Activated naive CD8-positive, alpha-beta T cell treated with anti-CD3 and anti-CD28 coated beads for 36 hours (primary cell): Measurements from ENCODE around the gene HTR2A. TPM values are rescaled to one million over a fixed set of nuclear protein-coding genes. Genes with fewer than 3 reads are reported as not detected.

Experiments
- DNase-seq: peaks from one replicate; pipeline ENCODE4 v3.0.0; 2021
- H3K27ac Mint-ChIP-seq: one replicate; pipeline ENCODE4 v1.8.0; 2022; ENCODE audit warnings: mild to moderate bottlenecking, moderate library complexity, mixed read lengths
- H3K27me3 Mint-ChIP-seq: one replicate; pipeline ENCODE4 v1.8.0; 2022; ENCODE audit warnings: mild to moderate bottlenecking, mixed read lengths
- H3K36me3 Mint-ChIP-seq: one replicate; pipeline ENCODE4 v1.8.0; 2021; ENCODE audit warnings: mild to moderate bottlenecking, mixed read lengths
- H3K4me1 Mint-ChIP-seq: one replicate; pipeline ENCODE4 v1.8.0; 2021; ENCODE audit warnings: mixed read lengths
- H3K4me3 Mint-ChIP-seq: one replicate; pipeline ENCODE4 v1.8.0; 2022; ENCODE audit warnings: mild to moderate bottlenecking, moderate library complexity, mixed read lengths
- H3K9me3 Mint-ChIP-seq: one replicate; pipeline ENCODE4 v1.8.0; 2022; ENCODE audit warnings: mixed read lengths
- total RNA-seq, 2 experiments: library from RNA; stranded (reverse); gene quantifications; one replicate each; pipeline ENCODE4 v1.2.3, GENCODE V29; 2021

Gene HTR2A
- total RNA-seq, 2 experiments from 2014 or later: not detected

DNA sequence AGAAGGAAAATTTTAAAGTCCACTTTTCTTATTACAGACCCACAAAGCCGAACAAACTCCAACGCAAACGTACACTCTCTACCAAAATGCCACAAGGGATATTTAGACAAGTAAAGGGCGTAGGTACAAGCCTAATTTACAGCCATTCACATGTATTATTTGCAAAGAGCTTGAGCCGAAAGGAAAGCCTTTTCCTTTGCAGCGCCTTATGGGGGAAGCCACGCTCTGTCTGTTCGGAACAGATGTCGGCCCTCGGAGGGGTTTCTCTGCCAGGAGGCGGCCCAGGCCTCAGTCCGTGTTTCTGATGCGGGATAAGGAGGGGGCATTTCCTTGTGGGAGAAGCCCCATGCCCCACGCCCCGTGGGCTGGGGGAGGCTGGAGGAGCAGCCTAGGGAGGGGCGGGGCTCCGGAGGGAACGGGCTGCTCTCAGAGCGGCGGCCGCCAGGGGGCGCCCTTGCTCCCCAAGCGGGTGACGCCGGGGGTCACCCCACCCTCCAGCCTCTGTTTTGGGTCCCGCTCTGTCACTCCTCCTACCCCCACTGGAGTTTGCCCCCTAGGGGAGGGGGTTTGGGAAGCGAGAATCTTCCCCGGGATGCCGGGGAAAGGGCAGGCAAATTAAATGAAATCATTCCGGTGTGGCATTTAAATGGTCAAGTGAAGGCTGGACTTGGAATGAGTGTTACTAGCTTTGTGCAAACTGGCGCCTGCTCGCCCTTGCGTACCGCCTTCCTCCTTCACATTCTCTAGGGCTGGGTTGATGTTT is 2.9 kb downstream of the HTR2A start:
- Mint-ChIP-seq H3K36me3 (no peaks in the 10 kb centered on the region), H3K27ac (no peak overlapping the region), H3K27me3 (peaks cover 69% of the 10 kb centered on the region), H3K9me3 (no peaks in the 10 kb centered on the region), H3K4me1 (peaks cover 23% of the 10 kb centered on the region), H3K4me3 (peak overlapping the region; percentile 73)
- peak; percentile 75 for DNase-seq

DNA sequence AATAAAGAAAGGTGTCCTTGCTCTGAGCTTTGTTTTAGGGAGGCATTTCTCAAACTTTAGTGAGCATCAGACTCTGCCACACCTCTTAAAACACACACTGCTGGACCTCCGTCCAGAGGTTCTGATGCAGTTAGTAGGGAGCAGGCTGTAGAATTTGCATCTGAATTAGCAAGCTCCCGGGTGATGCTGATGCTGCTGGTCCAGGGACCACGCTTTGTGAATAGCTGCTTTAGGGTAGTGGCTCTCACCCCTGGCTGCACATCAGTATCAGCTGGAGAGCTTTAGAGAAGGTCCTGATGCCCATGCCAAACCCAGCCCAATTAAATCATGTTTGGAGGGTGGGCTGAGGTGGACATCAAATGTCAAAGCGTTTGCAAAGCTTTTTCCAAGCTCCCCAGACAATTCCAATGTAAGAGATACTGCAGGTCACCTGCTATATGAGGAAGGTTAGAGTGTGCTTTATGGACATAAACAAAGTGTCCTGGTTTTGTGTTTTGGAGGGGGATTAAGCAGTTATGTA is 3.6 kb downstream of the HTR2A start:
- Mint-ChIP-seq H3K4me3 (peak overlapping the region; percentile 73), H3K9me3 (no peaks in the 10 kb centered on the region), H3K36me3 (no peaks in the 10 kb centered on the region), H3K27ac (no peak overlapping the region), H3K4me1 (peaks cover 23% of the 10 kb centered on the region), H3K27me3 (peaks cover 74% of the 10 kb centered on the region)
- DNase-seq: no peak

DNA sequence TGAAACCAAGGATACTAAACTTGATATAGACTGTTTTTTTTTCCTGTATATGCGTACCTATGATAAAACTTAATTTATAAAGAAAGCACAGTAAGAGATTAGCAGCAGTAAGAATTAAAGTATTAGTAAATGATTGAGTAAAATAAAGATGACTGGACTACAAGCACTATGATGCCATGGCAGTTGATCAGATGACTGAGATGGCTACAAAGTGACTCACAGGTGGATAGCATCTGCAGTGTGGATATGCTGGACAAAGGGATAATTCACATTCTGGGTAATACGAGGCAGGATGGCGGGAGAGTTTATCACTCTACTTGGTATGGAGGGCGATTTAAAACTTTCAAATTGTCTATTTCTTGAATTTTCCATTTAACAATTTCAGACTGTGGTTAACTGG is 11.8 kb downstream of the HTR2A start:
- no peak for DNase-seq
- Mint-ChIP-seq H3K9me3 (no peaks in the 10 kb centered on the region), H3K27ac (no peak overlapping the region), H3K4me3 (no peak overlapping the region), H3K27me3 (peaks cover 51% of the 10 kb centered on the region), H3K36me3 (no peaks in the 10 kb centered on the region), H3K4me1 (no peaks in the 10 kb centered on the region)

DNA sequence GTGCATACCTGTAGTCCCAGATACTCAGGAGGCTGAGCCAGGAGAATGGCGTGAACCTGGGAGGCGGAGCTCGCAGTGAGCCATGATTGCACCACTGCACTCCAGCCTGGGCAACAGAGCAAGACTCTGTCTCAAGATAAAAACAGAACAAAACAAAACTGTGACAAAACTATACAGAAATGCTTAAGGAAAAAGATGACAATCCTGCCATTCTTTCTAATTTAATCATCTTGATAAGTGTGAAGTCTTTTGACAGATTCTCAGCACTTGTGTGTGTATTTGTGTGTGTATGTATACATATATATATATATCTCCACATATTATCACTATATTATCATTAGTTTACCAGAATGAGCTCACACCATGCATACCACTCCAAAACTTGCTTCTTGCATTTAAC is 12.3 kb downstream of the HTR2A start:
- peaks cover 50% of the 10 kb centered on the region for H3K27me3 Mint-ChIP-seq
- DNase-seq: no peak
- no peak overlapping the region for H3K4me3 Mint-ChIP-seq
- no peak overlapping the region for H3K27ac Mint-ChIP-seq
- H3K36me3 Mint-ChIP-seq: no peaks in the 10 kb centered on the region
- no peaks in the 10 kb centered on the region for H3K4me1 Mint-ChIP-seq
- H3K9me3 Mint-ChIP-seq: no peaks in the 10 kb centered on the region

DNA sequence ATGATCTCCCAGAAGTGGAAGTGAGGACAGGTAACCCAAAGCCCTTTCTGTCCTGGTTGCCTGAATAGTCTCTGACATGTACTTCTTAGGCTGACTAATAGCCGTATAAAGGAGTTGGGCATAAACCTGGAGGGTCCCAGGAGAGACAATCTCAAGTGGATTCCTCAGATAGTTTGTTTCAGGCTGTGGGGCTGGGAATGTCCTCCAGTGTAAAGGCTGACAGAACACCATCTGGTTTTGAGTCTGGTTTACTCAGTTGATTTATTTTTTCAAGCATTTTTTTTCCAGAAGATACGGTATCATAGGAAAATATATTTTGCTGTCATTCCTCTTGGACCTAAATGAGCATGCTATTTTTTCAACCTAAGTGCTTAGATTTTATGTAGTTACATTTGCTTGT is 15.2 kb downstream of the HTR2A start:
- DNase-seq: no peak
- H3K27ac Mint-ChIP-seq: no peak overlapping the region
- no peaks in the 10 kb centered on the region for H3K36me3 Mint-ChIP-seq

GRCh38 chr13:46874006-46874405 is 22.8 kb downstream of the HTR2A start:
- Mint-ChIP-seq H3K4me3 (no peak overlapping the region), H3K36me3 (no peaks in the 10 kb centered on the region), H3K9me3 (no peaks in the 10 kb centered on the region), H3K27me3 (peaks cover 25% of the 10 kb centered on the region), H3K4me1 (no peaks in the 10 kb centered on the region), H3K27ac (no peak overlapping the region)
- no peak for DNase-seq

More for the DNA sequence above, 15.2 kb downstream of the HTR2A start:
- Mint-ChIP-seq H3K4me3 (no peak overlapping the region), H3K27me3 (peaks cover 45% of the 10 kb centered on the region), H3K9me3 (no peaks in the 10 kb centered on the region), H3K4me1 (no peaks in the 10 kb centered on the region)

GRCh38 chr13:46871557-46871956 is 25.3 kb downstream of the HTR2A start:
- Mint-ChIP-seq H3K4me3 (no peak overlapping the region), H3K4me1 (no peaks in the 10 kb centered on the region), H3K36me3 (no peaks in the 10 kb centered on the region), H3K9me3 (no peaks in the 10 kb centered on the region), H3K27me3 (peaks cover 15% of the 10 kb centered on the region), H3K27ac (no peak overlapping the region)
- DNase-seq: no peak

GRCh38 chr13:46868091-46868490 is 28.8 kb downstream of the HTR2A start:
- Mint-ChIP-seq H3K9me3 (no peaks in the 10 kb centered on the region), H3K27ac (no peak overlapping the region), H3K4me1 (no peaks in the 10 kb centered on the region), H3K4me3 (no peak overlapping the region), H3K36me3 (no peaks in the 10 kb centered on the region), H3K27me3 (peaks cover 7% of the 10 kb centered on the region)
- no peak for DNase-seq

- Mint-ChIP-seq H3K4me1 (no peaks in the 10 kb centered on the region), H3K9me3 (no peaks in the 10 kb centered on the region), H3K36me3 (no peaks in the 10 kb centered on the region), H3K27ac (no peak overlapping the region), H3K4me3 (no peak overlapping the region), H3K27me3 (peaks cover 7% of the 10 kb centered on the region)
- DNase-seq: no peak
Observed at GRCh38 chr13:46866150-46866549, 30.7 kb downstream of the HTR2A start.

- H3K9me3 Mint-ChIP-seq: no peaks in the 10 kb centered on the region
- no peak overlapping the region for H3K4me3 Mint-ChIP-seq
- H3K27ac Mint-ChIP-seq: no peak overlapping the region
- H3K36me3 Mint-ChIP-seq: no peaks in the 10 kb centered on the region
- H3K27me3 Mint-ChIP-seq: peaks cover 4% of the 10 kb centered on the region
- DNase-seq: no peak
- no peaks in the 10 kb centered on the region for H3K4me1 Mint-ChIP-seq
Observed at GRCh38 chr13:46864941-46865340, 31.9 kb downstream of the HTR2A start.

DNA sequence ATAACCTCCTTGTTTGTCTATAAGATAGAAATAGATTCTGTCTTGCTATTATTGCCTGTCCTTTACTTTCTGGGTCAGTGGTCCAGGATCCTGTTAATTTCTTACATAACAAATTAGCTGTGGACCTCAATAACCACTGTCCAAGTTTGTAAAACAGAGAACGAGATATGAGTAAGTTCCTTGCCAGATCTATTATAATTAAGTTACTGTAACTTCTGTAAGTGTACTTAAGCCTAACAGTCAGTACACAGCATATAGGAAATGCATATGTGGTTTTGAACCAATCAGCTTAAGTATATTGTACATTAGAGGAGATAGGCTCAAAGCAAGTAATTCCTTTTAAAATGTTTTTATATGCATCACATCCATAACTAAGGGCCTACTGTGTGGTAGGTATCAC is 34.9 kb downstream of the HTR2A start:
- DNase-seq: no peak
- Mint-ChIP-seq H3K4me1 (no peaks in the 10 kb centered on the region), H3K27me3 (peaks cover 7% of the 10 kb centered on the region), H3K27ac (no peak overlapping the region), H3K4me3 (no peak overlapping the region), H3K9me3 (no peaks in the 10 kb centered on the region), H3K36me3 (no peaks in the 10 kb centered on the region)

DNA sequence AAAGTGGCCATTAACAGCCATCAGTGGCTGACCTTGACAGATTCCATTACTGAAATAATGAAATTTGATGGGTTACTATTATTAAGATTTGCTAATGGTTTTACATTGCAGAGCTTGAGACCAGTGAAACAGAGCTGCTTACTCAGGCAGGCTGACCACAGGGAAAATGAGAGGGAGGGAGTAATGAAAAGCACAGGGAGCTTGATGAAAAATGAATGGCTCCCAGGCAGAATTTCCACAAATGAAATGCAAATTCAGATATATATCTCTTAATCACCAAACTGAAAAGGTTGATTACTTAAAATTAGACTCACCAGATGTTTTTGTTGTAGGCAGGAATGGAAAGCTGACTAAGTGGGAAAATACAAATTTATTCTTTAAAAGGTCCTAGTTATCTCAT is 36.1 kb downstream of the HTR2A start:
- H3K4me3 Mint-ChIP-seq: no peak overlapping the region
- no peak overlapping the region for H3K27ac Mint-ChIP-seq
- no peaks in the 10 kb centered on the region for H3K9me3 Mint-ChIP-seq
- DNase-seq: no peak
- no peaks in the 10 kb centered on the region for H3K36me3 Mint-ChIP-seq
- H3K4me1 Mint-ChIP-seq: no peaks in the 10 kb centered on the region
- peaks cover 3% of the 10 kb centered on the region for H3K27me3 Mint-ChIP-seq

DNA sequence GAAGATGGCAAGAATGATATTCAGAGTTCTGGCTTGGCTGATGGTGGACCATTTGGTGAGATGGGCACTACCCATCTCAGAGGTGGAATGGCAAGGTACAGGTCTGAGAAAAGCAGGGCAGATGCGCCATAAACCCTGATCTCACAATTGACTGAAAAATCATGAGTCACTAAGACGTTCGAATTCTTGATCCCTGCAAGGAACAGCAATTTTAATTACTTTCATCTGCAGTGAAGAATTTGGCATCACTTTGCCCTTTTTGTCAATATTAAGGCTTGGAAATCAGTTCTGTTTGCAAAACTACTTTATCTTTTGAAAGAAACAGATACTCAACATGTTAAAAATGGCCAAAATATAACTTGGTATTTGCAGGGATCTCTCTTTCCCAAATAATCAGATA is 38.1 kb downstream of the HTR2A start:
- Mint-ChIP-seq H3K4me1 (peaks cover 3% of the 10 kb centered on the region), H3K9me3 (no peaks in the 10 kb centered on the region), H3K36me3 (no peaks in the 10 kb centered on the region), H3K27ac (no peak overlapping the region), H3K4me3 (no peak overlapping the region), H3K27me3 (peaks cover 3% of the 10 kb centered on the region)
- no peak for DNase-seq

GRCh38 chr13:46858163-46858562 is 38.7 kb downstream of the HTR2A start:
- no peaks in the 10 kb centered on the region for H3K36me3 Mint-ChIP-seq
- no peak overlapping the region for H3K4me3 Mint-ChIP-seq
- no peak overlapping the region for H3K27ac Mint-ChIP-seq
- no peak for DNase-seq
- no peaks in the 10 kb centered on the region for H3K9me3 Mint-ChIP-seq
- peaks cover 3% of the 10 kb centered on the region for H3K4me1 Mint-ChIP-seq
- peaks cover 3% of the 10 kb centered on the region for H3K27me3 Mint-ChIP-seq

DNA sequence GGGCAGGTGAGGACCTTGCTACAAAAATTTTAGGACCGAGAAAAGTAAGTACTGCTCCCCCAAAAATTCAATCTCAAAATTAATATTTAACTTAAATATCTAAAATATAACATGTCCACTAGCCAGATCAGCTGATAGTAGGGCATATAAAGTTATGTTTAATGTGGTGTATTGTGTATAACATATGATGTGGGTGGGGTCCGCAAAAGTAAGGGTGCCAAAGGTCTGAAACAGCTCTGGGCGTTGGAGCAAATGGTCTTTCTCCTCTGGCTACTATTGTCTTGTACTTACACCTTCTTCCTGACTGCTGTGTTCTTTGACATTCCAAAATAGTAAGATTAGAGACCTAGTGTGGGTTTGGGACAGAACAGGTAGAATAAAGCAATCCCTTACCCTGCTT is 41.2 kb downstream of the HTR2A start:
- no peaks in the 10 kb centered on the region for H3K9me3 Mint-ChIP-seq
- no peak overlapping the region for H3K27ac Mint-ChIP-seq
- H3K27me3 Mint-ChIP-seq: peaks cover 7% of the 10 kb centered on the region
- DNase-seq: no peak
- H3K36me3 Mint-ChIP-seq: no peaks in the 10 kb centered on the region
- H3K4me3 Mint-ChIP-seq: no peak overlapping the region
- peaks cover 3% of the 10 kb centered on the region for H3K4me1 Mint-ChIP-seq

- H3K4me1 Mint-ChIP-seq: peaks cover 3% of the 10 kb centered on the region
- no peaks in the 10 kb centered on the region for H3K36me3 Mint-ChIP-seq
- H3K27me3 Mint-ChIP-seq: peaks cover 7% of the 10 kb centered on the region
- H3K4me3 Mint-ChIP-seq: no peak overlapping the region
- H3K9me3 Mint-ChIP-seq: no peaks in the 10 kb centered on the region
- DNase-seq: no peak
- no peak overlapping the region for H3K27ac Mint-ChIP-seq
Observed at GRCh38 chr13:46855166-46855565, 41.7 kb downstream of the HTR2A start.
